ENCODE results near the gene DNAH14.

The DNAH14 gene

GRCh38 chr1:224898937-224899336 lies 30.5 kb upstream of the DNAH14 start:
- TF ChIP-seq ZBTB7A (IDR thresholded peaks at IDR 0.05; ENCODE audit: low read depth) (no peak), EGR1 (IDR thresholded peaks at IDR 0.05) (no peak), TCF12 (IDR thresholded peaks at IDR 0.05; ENCODE audit: low read depth) (no peak), TEAD4 (IDR thresholded peaks at IDR 0.05) (no peak), NFIC (IDR thresholded peaks at IDR 0.05) (no peak), YY1 (IDR thresholded peaks at IDR 0.05; ENCODE audit: low read depth) (no peak), FOXM1 (IDR thresholded peaks at IDR 0.05; ENCODE audit: borderline replicate concordance, low read depth) (no peak), CREB1 (IDR thresholded peaks at IDR 0.05; ENCODE audit: low read depth) (no peak), TAF1 (IDR thresholded peaks at IDR 0.05; ENCODE audit: low read depth) (no peak), RAD21 (IDR thresholded peaks at IDR 0.05; ENCODE audit: low read depth) (no peak), MAX (IDR thresholded peaks at IDR 0.05) (no peak), EP300 (IDR thresholded peaks at IDR 0.05; ENCODE audit: borderline replicate concordance) (no peak), CEBPB (IDR thresholded peaks at IDR 0.05) (no peak)
- TF ChIP-seq, protein P1, sequence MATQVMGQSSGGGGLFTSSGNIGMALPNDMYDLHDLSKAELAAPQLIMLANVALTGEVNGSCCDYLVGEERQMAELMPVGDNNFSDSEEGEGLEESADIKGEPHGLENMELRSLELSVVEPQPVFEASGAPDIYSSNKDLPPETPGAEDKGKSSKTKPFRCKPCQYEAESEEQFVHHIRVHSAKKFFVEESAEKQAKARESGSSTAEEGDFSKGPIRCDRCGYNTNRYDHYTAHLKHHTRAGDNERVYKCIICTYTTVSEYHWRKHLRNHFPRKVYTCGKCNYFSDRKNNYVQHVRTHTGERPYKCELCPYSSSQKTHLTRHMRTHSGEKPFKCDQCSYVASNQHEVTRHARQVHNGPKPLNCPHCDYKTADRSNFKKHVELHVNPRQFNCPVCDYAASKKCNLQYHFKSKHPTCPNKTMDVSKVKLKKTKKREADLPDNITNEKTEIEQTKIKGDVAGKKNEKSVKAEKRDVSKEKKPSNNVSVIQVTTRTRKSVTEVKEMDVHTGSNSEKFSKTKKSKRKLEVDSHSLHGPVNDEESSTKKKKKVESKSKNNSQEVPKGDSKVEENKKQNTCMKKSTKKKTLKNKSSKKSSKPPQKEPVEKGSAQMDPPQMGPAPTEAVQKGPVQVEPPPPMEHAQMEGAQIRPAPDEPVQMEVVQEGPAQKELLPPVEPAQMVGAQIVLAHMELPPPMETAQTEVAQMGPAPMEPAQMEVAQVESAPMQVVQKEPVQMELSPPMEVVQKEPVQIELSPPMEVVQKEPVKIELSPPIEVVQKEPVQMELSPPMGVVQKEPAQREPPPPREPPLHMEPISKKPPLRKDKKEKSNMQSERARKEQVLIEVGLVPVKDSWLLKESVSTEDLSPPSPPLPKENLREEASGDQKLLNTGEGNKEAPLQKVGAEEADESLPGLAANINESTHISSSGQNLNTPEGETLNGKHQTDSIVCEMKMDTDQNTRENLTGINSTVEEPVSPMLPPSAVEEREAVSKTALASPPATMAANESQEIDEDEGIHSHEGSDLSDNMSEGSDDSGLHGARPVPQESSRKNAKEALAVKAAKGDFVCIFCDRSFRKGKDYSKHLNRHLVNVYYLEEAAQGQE (IDR thresholded peaks at IDR 0.05; ENCODE audit: low read depth), result no peak
- TF ChIP-seq, protein P2, sequence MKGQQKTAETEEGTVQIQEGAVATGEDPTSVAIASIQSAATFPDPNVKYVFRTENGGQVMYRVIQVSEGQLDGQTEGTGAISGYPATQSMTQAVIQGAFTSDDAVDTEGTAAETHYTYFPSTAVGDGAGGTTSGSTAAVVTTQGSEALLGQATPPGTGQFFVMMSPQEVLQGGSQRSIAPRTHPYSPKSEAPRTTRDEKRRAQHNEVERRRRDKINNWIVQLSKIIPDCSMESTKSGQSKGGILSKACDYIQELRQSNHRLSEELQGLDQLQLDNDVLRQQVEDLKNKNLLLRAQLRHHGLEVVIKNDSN (IDR thresholded peaks at IDR 0.05), result no peak

DNA sequence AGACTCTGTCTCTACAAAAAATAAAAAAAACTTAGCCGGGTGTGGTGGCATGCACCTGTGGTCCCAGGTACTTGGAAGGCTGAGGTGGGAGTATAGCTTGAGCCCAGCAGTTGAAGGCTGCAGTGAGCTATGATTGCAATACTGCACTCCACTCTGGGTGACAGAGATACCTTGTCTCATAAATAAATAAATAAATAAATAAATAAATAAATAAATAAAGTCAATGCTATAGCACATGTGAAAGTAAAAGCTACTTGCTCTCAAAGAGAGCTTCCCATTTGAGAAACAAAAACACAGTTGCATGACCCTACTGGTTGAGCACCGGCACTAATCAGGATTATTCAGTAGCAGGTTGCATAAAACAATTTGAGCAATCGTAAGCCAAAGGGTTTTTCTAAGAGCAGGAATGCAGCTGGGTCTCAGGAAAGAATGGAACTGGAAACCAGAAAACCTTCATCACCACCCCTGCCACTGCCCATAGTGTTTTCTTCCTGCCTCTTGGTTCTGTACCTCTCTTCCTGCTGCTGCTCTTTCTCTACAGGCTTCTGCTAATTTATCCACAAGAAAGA lies 29.3 kb upstream of the DNAH14 start:
- TF ChIP-seq TCF12 (IDR thresholded peaks at IDR 0.05; ENCODE audit: low read depth) (no peak), ZBTB7A (IDR thresholded peaks at IDR 0.05; ENCODE audit: low read depth) (no peak), CREB1 (IDR thresholded peaks at IDR 0.05; ENCODE audit: low read depth) (no peak), EGR1 (IDR thresholded peaks at IDR 0.05) (no peak), YY1 (IDR thresholded peaks at IDR 0.05; ENCODE audit: low read depth) (no peak), TAF1 (IDR thresholded peaks at IDR 0.05; ENCODE audit: low read depth) (no peak), MAX (IDR thresholded peaks at IDR 0.05) (no peak), NFIC (IDR thresholded peaks at IDR 0.05) (no peak), FOXM1 (IDR thresholded peaks at IDR 0.05; ENCODE audit: borderline replicate concordance, low read depth) (no peak), RAD21 (IDR thresholded peaks at IDR 0.05; ENCODE audit: low read depth) (no peak), TEAD4 (IDR thresholded peaks at IDR 0.05) (no peak), EP300 (IDR thresholded peaks at IDR 0.05; ENCODE audit: borderline replicate concordance) (no peak), CEBPB (IDR thresholded peaks at IDR 0.05) (no peak)
- TF ChIP-seq, protein P1 (IDR thresholded peaks at IDR 0.05; ENCODE audit: low read depth), result no peak
- TF ChIP-seq, protein P2 (IDR thresholded peaks at IDR 0.05), result no peak

DNA sequence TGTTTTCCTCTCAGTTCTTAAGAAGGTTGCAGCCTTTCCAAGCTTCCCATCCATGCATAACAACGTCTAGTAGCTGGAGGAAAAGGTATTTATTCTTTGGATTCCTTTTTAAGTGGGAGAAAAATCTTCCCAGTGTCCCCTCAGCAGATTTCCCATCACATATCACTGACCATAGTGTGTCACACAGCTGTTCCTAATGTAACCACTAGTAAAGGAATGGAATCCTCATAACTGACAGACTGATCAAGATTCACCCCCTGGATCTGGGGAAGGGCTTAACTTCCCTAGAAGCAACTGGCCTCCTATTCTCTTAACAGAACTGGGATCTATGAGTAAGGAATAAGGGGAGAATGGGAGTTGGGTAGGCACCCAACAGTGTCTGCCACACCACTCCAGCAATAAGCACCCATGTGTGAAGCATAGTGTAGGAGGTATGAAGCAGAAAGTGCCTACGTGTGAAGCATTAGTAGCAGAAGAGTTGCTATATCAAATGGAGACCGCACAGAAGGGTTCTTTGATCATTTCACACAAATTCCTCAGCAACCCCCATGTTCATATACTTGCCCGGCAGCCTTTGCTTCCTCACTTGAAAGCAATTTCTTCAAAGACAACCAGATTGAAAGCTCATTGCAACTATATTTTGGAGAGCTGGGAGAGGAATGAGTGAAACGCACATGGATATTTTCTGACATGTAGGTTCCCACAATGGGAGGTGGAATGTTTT lies 28.2 kb upstream of the DNAH14 start:
- no peak for TF ChIP-seq EP300 (IDR thresholded peaks at IDR 0.05; ENCODE audit: borderline replicate concordance)
- no peak for TF ChIP-seq TAF1 (IDR thresholded peaks at IDR 0.05; ENCODE audit: low read depth)
- TF ChIP-seq, protein P2 (IDR thresholded peaks at IDR 0.05), result no peak
- no peak for TF ChIP-seq TEAD4 (IDR thresholded peaks at IDR 0.05)
- TF ChIP-seq EGR1 (IDR thresholded peaks at IDR 0.05), result no peak
- TF ChIP-seq FOXM1 (IDR thresholded peaks at IDR 0.05; ENCODE audit: borderline replicate concordance, low read depth), result no peak
- TF ChIP-seq CREB1 (IDR thresholded peaks at IDR 0.05; ENCODE audit: low read depth), result no peak
- TF ChIP-seq TCF12 (IDR thresholded peaks at IDR 0.05; ENCODE audit: low read depth), result no peak
- TF ChIP-seq YY1 (IDR thresholded peaks at IDR 0.05; ENCODE audit: low read depth), result no peak
- TF ChIP-seq MAX (IDR thresholded peaks at IDR 0.05), result no peak
- TF ChIP-seq NFIC (IDR thresholded peaks at IDR 0.05), result no peak
- no peak for TF ChIP-seq ZBTB7A (IDR thresholded peaks at IDR 0.05; ENCODE audit: low read depth)
- TF ChIP-seq, protein P1 (IDR thresholded peaks at IDR 0.05; ENCODE audit: low read depth), result no peak
- TF ChIP-seq CEBPB (IDR thresholded peaks at IDR 0.05), result no peak
- no peak for TF ChIP-seq RAD21 (IDR thresholded peaks at IDR 0.05; ENCODE audit: low read depth)

All from Ishikawa (cell line).